ENCODE data around the gene TBCD.

The TBCD gene

GRCh38 chr17:82751571-82752370 is at the start of gene TBCD:
TSS of gene TBCD (plus strand) at chr17:82752065. CDS start at chr17:82752194, 129 bp downstream.
- DNase-seq (ENCODE audit: low spot score), result peak; percentile 91

GRCh38 chr17:82702231-82702927 is 49.5 kb upstream of the TBCD start:
- no peak for DNase-seq (ENCODE audit: low spot score)

- DNase-seq (ENCODE audit: low spot score), result no peak
Observed at GRCh38 chr17:82703036-82703745, 48.7 kb upstream of the TBCD start.

- peak; percentile 76 for DNase-seq (ENCODE audit: low spot score)
Observed at GRCh38 chr17:82703935-82704865, 47.7 kb upstream of the TBCD start.

- DNase-seq (ENCODE audit: low spot score), result no peak
Observed at GRCh38 chr17:82704886-82705285, 47.0 kb upstream of the TBCD start.

- DNase-seq (ENCODE audit: low spot score), result no peak
Observed at GRCh38 chr17:82705756-82706155, 46.1 kb upstream of the TBCD start.

- DNase-seq (ENCODE audit: low spot score), result no peak
Observed at GRCh38 chr17:82709024-82709675, 42.7 kb upstream of the TBCD start.

- DNase-seq (ENCODE audit: low spot score), result no peak
Observed at GRCh38 chr17:82709676-82710498, 42.0 kb upstream of the TBCD start.

GRCh38 chr17:82710499-82711232 is 41.2 kb upstream of the TBCD start:
- DNase-seq (ENCODE audit: low spot score), result no peak

- no peak for DNase-seq (ENCODE audit: low spot score)
Observed at GRCh38 chr17:82713071-82713723, 38.7 kb upstream of the TBCD start.

- peak; percentile 99 for DNase-seq (ENCODE audit: low spot score)
Observed at GRCh38 chr17:82716203-82717010, 35.5 kb upstream of the TBCD start, which contains the start of gene FN3KRP. TSS of gene FN3KRP (plus strand) at chr17:82716706. CDS start at chr17:82716756, 50 bp downstream.

GRCh38 chr17:82718986-82719685 is 32.7 kb upstream of the TBCD start:
- DNase-seq (ENCODE audit: low spot score), result no peak

GRCh38 chr17:82720204-82720603 is 31.7 kb upstream of the TBCD start:
- no peak for DNase-seq (ENCODE audit: low spot score)

- DNase-seq (ENCODE audit: low spot score), result no peak
Observed at GRCh38 chr17:82722341-82723013, 29.4 kb upstream of the TBCD start.

- DNase-seq (ENCODE audit: low spot score), result no peak
Observed at GRCh38 chr17:82723169-82723807, 28.6 kb upstream of the TBCD start.

- no peak for DNase-seq (ENCODE audit: low spot score)
Observed at GRCh38 chr17:82726427-82726826, 25.4 kb upstream of the TBCD start.

All from HuH-7.5 (cell line).